ENCODE measurements around the gene TRIM46.

The TRIM46 gene

GRCh38 chr1:155173478-155174323 lies at the start of gene TRIM46:
Gene TRIM46 (plus strand): TSS chr1:155173849. CDS start chr1:155173967, 118 bp downstream.
- peak; percentile 67 for DNase-seq

DNA sequence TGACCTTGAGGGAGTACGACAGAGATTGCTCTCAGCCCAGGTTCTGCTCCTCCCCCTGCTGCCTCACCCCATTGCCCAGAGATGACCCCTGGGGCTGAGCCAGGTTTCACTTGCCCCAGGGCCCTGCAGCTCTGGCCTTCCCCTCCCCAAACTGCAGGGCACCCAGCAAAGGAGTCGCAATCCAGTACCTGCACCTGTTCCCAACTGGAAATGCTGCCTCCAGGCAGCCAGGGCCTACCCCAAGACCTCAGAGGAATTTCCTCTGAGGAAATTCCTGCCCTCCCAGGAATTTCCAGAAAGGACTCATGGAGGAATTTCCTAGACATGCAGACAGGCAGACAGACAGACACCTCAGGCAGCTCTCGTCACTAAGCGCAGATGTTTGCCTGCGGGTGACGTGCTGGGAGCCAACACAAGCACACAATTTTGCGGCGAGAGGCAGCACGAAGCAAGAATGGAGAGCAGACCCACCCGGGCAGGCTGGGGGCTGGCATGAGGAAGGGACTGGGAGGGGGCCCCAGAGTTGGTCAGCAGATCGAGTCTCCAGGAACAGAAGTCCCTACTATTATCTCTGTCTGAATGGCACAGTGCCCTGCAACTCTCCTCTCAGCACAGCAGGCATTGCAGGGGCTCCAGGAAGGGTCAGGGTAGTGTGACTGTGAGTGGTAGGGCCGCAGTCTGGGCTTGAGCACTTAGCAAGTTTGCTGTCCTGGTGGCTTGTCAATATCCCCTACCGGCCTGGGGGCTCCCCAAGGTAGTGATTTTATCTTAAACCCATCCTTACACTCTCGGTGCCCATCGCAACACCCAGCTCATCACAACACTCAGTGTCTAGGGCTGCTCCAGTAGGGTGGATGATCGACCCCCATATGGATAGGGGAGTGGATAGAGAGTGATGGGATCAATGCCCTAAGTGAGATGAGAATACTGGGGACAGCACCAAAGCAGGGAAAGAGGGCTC lies 48.9 kb upstream of the TRIM46 start:
- no peak for DNase-seq

DNA sequence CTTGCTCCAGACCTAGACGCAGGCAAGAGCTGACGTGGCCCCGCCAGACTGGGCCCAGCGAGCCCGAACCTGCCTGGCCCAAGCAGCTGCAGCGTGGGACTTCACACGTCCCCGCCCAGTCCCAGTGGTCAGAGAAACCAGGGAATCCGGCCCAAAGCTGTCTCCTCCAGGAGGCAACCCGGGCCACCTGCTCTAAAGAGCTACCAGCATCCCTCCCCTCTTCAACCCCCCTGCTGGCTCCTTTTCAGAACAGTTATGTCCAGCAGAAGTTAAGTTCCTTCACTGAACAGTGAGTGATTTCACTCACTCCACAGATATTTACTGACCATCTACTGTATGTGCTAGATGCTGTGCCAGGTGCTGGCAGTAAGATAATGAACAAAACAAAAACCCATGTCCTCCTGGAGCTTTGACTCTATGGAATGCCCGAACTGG lies 48.1 kb upstream of the TRIM46 start:
- DNase-seq = no peak

- DNase-seq = no peak
Observed at GRCh38 chr1:155125946-155126555, 47.6 kb upstream of the TRIM46 start.

DNA sequence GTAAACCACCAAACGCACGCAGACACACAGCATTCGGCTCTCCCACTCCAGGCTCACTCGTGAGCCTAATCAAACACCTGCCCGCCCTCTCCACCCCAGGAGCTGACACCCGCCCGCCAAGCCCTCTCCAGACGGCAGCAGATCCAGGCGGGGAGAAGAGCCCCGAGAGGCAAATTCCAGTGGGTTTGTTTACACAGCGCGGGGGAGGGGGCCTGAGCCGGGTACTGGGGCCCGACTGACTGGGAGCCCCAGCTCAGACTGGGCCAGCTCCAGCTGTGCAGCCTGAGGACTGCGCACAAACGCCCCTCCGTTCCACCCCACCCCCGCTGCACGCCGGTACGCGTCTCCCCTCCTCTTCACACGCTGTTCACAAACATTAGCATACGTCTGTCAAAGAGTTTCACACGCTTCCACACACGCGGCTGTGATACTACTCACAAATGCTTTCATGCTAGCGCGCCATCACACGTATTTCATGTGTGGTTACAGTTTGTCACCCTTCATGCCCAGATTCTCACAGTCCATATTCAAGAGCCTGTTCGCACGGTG lies 47.0 kb upstream of the TRIM46 start:
- DNase-seq = peak; percentile 19

GRCh38 chr1:155127105-155127966 lies 46.3 kb upstream of the TRIM46 start, which contains the start of gene EFNA1:
Gene EFNA1 (plus strand): TSS chr1:155127876. CDS start chr1:155127978, 102 bp downstream.
- peak; percentile 25 for DNase-seq

DNA sequence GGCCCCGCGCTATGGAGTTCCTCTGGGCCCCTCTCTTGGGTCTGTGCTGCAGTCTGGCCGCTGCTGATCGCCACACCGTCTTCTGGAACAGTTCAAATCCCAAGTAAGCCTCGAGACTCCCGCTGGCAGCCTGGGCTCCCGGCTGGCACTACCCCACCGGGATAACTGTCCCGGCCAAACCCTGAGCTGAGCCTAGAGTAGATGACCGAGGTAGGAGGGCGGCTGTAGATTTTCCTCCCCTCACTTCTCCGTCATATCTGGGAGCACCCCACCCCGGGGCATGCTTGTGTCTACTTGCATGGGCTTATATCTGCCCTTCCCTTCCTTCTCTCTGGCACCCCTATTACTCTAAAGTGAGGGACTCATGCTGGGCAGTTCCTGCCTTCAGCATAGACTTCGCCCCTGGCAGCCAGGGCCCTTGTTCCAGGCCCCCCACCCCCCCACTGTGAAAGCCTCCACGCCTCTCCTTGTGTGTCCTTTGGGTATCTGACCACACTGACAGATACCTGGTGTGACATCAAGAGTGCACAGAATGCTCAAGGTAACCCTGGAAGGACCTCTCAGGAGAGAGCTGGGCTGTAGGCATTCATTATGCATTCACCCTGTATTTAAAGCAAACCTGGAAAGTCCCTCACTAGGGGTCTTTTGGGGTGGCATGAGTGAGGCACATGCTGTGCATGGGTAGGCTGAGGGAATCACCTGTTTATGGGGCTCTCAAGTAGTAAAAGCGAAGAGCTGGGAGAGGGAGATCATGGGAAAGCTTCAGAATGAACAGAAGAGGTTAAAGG lies 45.5 kb upstream of the TRIM46 start:
- no peak for DNase-seq

GRCh38 chr1:155128755-155129473 lies 44.7 kb upstream of the TRIM46 start:
- DNase-seq = no peak

DNA sequence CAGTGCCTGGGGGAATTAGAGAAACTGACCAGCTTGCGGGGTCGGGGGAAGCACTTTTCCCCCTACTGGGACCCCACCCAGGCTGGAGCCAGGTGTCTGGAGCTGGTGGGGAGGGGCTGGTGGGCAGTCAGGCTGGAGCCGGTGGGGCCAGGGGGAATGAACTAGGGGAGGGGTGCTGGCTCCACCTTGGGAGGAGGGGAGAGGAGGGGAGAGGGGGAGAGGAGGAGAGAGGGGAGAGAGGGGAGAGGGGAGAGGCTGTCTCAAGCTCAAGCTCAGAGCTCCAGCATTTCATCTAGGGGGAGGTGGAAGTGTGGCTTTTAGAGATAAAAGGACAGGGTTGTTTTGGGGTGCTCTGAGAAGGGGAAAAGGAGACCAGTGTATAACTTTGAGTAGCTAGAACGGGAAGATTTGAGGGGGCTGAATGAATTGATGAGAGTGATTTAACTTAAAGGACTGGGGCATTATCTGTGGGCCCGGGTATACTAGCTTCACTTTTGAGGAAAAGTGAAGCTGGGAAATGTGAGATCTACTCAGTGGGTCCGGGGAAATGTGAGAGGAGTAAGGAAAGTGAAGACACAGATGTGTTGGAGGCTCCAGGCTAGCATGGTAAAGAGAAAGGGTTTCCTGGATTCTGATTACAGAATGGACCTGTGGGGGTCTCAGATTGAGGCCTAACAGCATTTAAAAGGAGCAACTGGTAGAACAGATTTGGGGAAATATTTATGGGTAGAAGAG lies 43.2 kb upstream of the TRIM46 start:
- no peak for DNase-seq

DNA sequence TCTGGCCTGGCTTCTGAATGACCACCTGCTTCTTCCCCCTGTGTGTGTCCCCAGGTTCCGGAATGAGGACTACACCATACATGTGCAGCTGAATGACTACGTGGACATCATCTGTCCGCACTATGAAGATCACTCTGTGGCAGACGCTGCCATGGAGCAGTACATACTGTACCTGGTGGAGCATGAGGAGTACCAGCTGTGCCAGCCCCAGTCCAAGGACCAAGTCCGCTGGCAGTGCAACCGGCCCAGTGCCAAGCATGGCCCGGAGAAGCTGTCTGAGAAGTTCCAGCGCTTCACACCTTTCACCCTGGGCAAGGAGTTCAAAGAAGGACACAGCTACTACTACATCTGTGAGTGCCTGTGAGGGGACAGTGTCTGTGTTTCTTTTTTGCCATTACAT lies 42.4 kb upstream of the TRIM46 start:
- DNase-seq = no peak

- DNase-seq = no peak
Observed at GRCh38 chr1:155131856-155132255, 41.8 kb upstream of the TRIM46 start.

GRCh38 chr1:155133799-155134281 lies 39.8 kb upstream of the TRIM46 start:
- no peak for DNase-seq

GRCh38 chr1:155134322-155134721 lies 39.3 kb upstream of the TRIM46 start:
- DNase-seq = no peak

DNA sequence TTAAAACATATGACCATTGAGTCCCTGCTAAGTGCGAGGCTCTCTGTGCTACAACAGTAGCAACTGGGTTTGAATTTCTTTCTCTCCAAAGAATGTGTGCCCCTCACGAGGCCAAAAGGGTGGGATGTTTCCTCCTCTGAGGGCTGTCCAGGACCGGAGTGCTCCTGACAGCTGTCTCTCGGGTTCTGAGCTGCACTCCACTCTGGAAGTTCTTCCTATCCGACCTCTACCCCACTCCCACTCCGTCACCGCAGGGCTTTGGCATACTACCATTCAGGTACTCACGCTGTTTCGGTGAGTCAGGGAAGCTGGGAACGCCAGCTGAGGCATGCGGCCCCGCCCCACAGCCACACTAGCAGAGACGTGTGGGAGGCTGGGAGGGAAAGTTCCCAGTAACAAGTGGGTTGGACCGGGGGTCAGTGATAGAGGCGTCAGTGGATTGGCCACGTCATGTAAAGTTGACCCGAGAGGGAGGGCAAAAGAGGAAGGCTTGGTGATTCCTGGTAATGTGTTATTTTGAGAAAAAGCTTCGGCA lies 38.7 kb upstream of the TRIM46 start:
- peak; percentile 71 for DNase-seq

GRCh38 chr1:155135415-155136028 lies 38.1 kb upstream of the TRIM46 start, which contains the start of gene SLC50A1:
Gene SLC50A1 (plus strand): TSS chr1:155135852. CDS start chr1:155135912, 60 bp downstream.
- DNase-seq = peak; percentile 94

- no peak for DNase-seq
Observed at GRCh38 chr1:155136748-155137147, 36.9 kb upstream of the TRIM46 start.

GRCh38 chr1:155137154-155137949 lies 36.3 kb upstream of the TRIM46 start:
- DNase-seq = no peak
